Skin epidermis (tissue), 12 donors: ENCODE measurements around the gene SETD1B.
A peak's percentile ranks its signal among the peaks of the same experiment; 100 is the strongest.

Experiments used
- H3K27ac ChIP-seq, 21 experiments: fragments of 200-600 bp; sonication (generic) in 11 of 21; one replicate each; pipeline ENCODE4 v1.5.0; 2020; ENCODE audit warnings: mild to moderate bottlenecking in 3 of 21, inconsistent platforms in 2 of 21, moderate library complexity in 2 of 21
- H3K4me3 ChIP-seq, 7 experiments: fragments of 200-600 bp; sonication (generic) in 2 of 7; one replicate each; pipeline ENCODE4 v1.5.0; 2020; ENCODE audit warnings: inconsistent platforms in 2 of 7, mild to moderate bottlenecking in 2 of 7, moderate library complexity in 1 of 7

Gene SETD1B

DNA sequence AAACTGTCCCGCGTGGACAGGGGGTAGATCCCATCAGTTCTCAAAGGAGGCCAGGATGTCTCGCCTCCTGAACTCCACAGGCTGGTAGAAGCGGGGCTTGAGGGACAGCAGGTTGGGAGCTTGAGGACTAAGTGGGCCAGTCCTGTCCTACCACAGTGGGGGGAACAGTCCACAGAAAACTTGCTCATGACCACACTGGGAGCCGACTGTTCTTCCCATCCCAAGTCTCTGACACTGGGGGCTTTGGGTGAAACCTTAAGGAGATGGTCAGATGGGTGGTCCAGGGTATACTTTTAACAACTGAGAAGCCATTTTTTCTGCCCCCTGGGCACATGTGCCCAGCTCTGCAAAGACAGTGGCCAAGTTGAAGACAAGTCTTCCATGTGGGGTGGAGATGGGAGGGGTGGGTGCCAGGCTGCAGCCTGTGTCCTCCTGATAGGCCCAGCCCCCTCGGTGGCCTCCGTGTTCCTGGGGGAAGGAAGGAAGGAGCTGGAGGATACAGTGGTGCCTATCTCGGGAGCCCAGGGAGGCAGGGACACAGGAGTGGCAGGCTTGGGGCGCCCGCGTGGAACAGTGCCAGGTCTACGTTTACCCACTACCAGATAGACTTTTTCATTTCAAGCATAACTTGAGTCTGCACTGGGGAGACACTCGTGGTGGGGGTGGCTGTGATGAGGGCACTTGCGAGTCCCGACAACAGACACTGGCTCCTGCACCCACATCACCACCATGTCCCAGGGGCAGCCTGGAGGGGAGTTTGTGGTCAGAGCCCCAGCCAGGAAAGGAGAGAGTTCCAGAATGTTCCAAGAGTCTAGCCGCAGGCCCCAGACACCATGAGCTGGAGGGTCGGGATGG lies 25.0 kb upstream of the SETD1B start:
- Histone ChIP-seq H3K4me3 (no peak overlapping the region), H3K27ac (peak overlapping the region in 1 of 21 experiments; percentile 51)

- Histone ChIP-seq H3K27ac (peak overlapping the region in 1 of 21 experiments; percentile 51), H3K4me3 (no peak overlapping the region)
Measured at GRCh38 chr12:121779422-121779895, 24.4 kb upstream of the SETD1B start.

DNA sequence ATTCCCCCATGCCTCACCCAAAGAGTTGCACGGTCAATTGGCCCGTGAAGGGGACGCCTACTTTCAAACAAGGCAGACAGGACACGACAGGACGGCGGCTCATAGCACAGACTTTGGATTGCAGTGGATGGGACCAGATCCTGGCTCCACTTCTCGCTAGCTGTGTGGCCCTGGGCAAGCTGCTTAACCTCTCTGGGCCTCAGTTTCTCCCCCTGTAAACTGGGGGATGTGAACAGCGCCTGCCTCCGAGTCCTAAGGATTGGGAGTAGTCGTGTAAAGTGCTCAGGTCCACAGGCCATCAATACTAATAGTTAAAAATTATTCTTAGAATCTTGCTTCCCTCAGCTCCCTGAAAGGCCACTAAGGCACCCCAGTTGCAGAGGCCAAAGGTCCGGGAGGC lies 23.4 kb upstream of the SETD1B start:
- no peak overlapping the region for H3K4me3 ChIP-seq
- peak overlapping the region in 1 of 21 experiments; percentile 82 for H3K27ac ChIP-seq

DNA sequence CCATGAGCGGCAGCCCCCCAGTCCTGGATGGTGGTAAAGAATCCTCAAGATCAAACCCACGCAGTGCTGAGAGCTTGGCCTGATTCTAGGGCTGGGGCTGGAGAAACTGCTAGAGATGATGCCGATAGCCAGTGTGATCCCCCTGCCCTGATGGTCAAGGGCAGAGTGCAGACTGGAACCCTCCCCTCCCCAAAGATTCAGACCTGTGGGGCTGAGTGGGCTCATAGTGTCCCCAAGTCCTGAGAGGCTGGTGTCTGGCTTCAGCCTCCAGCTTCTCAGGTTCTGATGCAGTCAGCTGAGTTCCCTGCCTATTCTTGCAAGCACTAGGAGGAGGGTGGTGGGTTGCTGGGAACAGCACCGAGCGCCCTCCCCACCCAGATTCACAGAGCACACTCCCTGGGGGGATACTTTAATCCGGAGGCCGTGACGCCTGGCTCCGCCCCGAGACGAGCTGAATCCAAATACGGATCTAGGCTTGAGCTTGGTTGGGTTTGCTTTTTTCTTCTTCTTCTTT lies 22.3 kb upstream of the SETD1B start:
- no peak overlapping the region for H3K4me3 ChIP-seq
- H3K27ac ChIP-seq: peak overlapping the region in 14 of 21 experiments; percentile 18 to 82 (median 66)

GRCh38 chr12:121781998-121782979 lies 21.5 kb upstream of the SETD1B start:
- H3K4me3 ChIP-seq: no peak overlapping the region
- H3K27ac ChIP-seq: peak overlapping the region in 17 of 21 experiments; percentile 4 to 82 (median 61)

- Histone ChIP-seq H3K27ac (peak overlapping the region in 12 of 21 experiments; percentile 10 to 100 (median 36)), H3K4me3 (no peak overlapping the region)
Measured at GRCh38 chr12:121783766-121784165, 20.0 kb upstream of the SETD1B start.

DNA sequence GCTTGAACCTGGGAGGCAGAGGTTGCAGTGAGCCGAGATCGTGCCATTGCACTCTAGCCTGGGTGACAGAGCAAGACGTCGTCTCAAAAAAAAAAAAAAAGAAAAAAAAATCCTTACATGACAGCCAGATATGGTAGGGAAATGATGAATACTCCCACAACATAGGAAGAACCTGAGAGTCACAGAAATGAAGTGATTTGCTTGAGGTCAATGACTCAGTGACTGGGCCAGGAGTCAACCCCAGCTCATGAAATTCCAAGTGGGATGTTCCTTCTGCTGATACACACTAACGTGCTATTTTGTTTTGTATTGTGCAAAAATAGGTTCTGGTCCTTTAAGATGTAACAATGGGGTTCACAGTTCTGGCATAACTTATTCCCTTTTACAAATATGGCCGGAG lies 19.3 kb upstream of the SETD1B start:
- H3K27ac ChIP-seq: peak overlapping the region in 13 of 21 experiments; percentile 10 to 100 (median 61)
- H3K4me3 ChIP-seq: no peak overlapping the region

DNA sequence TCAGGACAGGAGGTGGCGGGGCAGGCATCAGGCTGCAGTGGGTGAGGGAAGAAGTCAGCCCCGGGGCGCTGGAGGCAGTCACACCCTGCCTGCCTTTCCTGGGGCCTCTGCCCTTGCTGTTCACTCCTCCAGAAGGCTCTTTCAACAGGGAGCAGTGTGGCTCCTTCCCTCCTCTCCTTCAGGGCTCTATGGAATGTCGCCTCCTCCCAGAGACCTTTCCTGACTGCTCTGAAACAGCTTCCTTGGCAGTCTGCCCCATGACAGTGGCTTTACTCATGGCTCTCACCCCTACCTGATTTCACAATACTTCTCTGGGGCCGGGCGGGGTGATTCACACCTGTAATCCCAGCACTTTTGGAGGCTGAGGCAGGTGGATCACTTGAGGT lies 17.4 kb upstream of the SETD1B start:
- Histone ChIP-seq H3K4me3 (no peak overlapping the region), H3K27ac (peak overlapping the region in 18 of 21 experiments; percentile 9 to 100 (median 56))

DNA sequence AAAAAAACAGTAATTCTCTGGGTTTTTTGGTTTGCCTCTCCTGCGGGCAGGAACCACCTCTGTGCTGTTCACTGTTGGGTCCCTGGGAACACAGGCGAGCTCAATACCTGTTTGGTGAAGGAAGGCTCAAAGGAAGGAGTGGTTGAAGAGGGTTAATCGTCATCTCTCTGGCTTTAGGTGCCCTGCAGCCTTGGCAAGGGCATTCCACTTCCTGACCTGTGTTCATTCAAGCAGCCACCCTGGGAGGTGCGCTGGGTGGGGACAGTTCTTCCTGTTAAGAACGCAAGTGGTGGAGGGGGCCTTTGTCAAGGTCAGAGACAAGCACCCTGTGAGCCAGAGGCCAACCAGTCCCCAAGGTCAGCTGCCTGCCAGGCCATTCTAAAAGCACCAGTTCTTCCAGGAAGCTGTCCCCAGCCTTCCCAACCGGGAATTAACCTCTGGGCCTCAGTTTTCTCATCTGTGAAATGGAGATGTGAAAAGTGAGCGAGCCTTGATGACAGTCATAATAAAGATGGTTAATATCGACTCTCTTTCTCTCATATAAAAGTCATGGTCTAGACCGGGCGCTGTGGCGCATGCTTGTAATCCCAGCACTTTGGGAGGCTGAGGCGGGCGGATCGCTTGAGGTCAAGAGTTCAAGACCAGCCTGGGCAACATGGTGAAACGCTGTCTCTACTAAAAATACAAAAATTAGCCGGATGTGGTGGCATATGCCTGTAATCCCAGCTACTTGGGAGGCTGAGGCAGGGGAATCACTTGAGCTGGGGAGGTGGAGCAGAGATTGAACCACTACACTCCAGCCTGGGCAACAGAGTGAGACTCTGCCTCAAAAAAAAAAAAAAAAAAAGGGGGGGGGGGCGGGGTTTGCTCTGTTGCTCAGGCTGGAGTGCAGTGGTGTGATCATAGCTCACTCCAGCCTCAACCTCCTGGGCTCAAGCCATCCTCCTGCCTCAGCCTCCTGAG lies 16.5 kb upstream of the SETD1B start:
- peak overlapping the region in 15 of 21 experiments; percentile 13 to 100 (median 83) for H3K27ac ChIP-seq
- no peak overlapping the region for H3K4me3 ChIP-seq

- Histone ChIP-seq H3K27ac (peak overlapping the region in 15 of 21 experiments; percentile 13 to 100 (median 86)), H3K4me3 (no peak overlapping the region)
Measured at GRCh38 chr12:121788176-121788818, 15.5 kb upstream of the SETD1B start.

- Histone ChIP-seq H3K4me3 (peak overlapping the region in 5 of 7 experiments; percentile 7 to 21 (median 17)), H3K27ac (peak overlapping the region in 20 of 21 experiments; percentile 17 to 100 (median 82))
Measured at GRCh38 chr12:121789233-121789781, 14.5 kb upstream of the SETD1B start.

- Histone ChIP-seq H3K27ac (peak overlapping the region in 20 of 21 experiments; percentile 17 to 100 (median 82)), H3K4me3 (peak overlapping the region in 5 of 7 experiments; percentile 7 to 21 (median 17))
Measured at GRCh38 chr12:121789800-121790728, 13.7 kb upstream of the SETD1B start.

DNA sequence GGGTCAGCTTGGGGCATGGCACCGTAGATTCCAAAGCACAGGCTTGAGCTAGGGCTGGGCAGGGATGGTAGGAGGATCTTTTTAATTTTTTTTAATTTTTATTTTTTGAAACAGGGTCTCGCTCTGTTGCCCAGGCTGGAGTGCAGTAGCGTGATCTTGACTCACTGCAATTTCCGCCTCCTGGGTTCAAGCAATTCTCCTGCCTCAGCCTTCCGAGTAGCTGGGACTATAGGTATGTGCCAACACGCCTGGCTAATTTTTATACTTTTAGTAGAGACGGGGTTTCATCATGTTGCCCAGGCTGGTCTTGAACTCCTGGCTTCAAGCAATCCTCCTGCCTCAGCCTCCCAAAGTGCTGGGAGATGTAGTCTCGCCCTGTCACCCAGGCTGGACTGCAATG lies 13.0 kb upstream of the SETD1B start:
- H3K4me3 ChIP-seq: peak overlapping the region in 1 of 7 experiments; percentile 7
- peak overlapping the region in 16 of 21 experiments; percentile 11 to 100 (median 84) for H3K27ac ChIP-seq

DNA sequence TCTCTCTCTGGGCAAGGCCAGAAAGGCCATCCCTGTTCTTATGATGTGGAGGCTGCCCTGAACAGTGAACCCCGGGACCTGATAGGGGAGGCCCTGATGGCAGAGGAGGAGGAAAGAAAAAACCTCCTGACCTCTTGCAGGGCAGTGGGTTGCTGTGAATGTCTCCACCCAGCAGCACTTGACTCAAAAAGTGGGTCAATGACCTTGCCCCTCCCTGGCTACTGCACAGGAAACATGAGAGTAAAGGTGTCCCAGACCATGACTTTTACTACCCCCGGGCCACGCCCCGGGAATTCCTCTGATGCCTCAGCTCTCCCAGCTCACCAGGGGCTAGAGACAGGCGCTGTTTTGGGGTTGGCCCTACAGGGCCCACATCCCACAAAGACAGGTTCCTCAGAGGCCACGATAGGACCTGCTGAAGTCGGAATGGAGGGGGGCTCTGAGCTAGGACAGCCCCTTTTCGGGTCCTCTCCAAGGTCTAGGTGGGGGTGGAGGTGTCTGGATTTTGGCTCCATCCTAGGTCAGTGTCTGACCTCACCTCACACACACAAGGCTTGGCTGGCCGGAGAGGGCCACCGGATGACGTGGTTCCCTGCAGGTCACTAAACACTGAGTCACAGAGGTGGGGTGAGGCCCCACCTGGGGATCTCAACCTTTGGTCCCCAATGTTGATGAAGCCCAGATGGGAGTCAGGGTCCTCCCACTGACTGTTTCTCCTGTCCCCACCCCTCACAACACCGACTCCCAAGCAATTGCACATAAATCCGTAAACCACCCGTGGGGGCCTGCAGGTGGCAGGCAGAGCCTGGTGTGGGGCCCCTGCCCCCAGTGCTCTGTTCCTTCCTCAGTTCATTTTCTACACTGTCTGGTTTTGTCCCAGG lies 11.9 kb upstream of the SETD1B start:
- Histone ChIP-seq H3K4me3 (peak overlapping the region; percentile 39 to 60 (median 48)), H3K27ac (peak overlapping the region in 16 of 21 experiments; percentile 59 to 100 (median 77))

- Histone ChIP-seq H3K4me3 (peak overlapping the region; percentile 39 to 60 (median 48)), H3K27ac (peak overlapping the region in 19 of 21 experiments; percentile 47 to 100 (median 74))
Measured at GRCh38 chr12:121792607-121793439, 11.0 kb upstream of the SETD1B start.
